Activated T-cell treated with anti-CD3 and anti-CD28 coated beads, Interleukin-2, amount 50 U/mL, for 1 hour (primary cell): ENCODE results near the gene RASSF5.

Experiments
- DNase-seq: peaks from one replicate; pipeline ENCODE4 v3.0.0-alpha.2; 2020

The RASSF5 gene

DNA sequence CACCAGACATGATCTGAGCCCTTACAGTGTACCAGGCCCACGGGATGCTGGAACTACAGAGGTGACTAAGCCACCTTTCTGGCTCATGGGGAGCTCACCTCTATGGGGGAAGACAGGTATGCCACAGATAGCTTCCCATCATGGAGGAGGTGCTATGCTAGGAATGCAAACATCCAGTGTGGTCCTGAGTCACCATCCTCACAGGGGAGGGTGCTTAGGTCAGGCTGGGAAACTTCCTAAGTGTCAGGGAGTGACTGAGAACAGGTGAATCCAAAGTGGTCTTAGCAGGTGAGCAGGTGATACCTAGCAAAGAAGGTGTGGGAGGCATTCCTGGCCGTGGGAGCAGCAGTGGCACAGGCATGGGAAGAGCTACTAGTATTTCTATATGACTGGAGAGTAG, 8.6 kb upstream of the RASSF5 start:
- no peak for DNase-seq

DNA sequence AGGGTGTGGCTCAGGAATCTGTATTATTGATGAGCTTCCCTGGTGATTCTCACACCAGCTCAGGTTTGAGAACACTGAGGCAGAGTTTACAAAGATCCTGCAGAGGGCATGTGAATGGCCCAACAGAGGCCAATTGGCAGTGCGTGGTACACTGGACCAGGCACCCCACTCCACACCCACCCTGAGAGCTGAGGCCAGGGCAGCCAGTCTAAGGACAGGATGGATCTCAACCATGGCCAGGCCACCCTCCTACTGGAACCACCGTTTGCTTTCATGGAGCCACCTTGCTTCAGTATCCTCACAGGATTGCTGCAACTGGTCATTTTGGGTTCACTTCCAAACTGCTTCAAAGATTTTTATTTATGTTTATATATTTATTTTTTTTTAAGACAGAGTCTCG, 7.3 kb upstream of the RASSF5 start:
- DNase-seq: no peak

DNA sequence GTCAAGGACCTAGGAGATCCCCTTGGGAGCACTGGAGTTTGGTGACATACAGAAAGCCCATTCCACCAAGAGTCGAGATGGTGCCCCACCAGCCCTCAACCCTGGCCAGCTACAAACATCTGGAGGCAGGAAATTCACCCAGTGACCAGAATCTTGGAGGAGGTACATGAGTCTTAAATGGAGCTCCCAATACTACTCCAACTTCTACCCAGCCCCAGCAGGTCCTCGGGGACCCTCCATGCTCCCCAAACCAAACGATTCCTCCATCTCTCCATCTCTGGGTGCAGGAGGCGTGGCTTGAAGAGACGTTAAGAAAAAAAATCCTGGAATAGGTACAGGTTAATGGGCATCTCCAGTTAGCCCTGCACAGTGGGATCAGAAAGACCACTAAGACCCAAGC, 5.5 kb upstream of the RASSF5 start:
- no peak for DNase-seq

DNA sequence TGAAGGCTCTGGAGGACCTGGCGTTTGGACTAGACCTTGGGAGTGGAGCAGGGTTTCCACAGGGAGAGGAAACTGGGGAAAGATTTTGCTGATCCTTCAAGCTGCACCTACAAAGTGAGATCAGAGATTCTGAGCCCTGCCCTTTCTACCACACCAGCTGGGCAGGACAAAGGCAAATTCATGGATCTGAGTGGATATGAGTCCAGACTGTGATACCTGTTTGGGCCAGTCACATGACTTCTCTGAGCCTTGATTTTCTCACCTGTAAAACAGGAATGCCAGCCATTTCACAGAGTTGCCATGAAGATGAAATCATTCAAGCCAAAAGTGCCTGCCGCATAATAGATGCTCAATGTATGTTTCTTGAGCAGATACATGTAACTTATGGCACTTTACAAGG, 4.9 kb upstream of the RASSF5 start:
- DNase-seq: no peak

DNA sequence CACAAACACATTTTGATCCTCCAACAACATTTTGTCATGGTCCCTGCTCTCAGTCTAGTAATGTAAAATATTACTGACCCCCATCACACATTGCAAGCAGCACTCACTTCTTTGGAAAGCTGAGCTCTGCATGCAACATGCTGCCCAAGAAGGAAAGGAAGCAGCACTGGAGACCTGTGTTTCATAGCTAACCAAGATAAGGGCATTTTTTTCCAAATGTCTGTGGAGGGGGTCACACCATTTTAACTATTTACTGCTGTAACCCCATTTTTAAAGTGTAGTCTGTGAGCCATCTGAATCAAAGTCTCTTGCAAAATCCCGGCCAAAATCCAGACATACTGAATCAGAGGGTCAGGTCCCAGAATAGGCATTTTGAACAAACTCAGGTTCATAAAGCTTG, 4.5 kb upstream of the RASSF5 start:
- no peak for DNase-seq

DNA sequence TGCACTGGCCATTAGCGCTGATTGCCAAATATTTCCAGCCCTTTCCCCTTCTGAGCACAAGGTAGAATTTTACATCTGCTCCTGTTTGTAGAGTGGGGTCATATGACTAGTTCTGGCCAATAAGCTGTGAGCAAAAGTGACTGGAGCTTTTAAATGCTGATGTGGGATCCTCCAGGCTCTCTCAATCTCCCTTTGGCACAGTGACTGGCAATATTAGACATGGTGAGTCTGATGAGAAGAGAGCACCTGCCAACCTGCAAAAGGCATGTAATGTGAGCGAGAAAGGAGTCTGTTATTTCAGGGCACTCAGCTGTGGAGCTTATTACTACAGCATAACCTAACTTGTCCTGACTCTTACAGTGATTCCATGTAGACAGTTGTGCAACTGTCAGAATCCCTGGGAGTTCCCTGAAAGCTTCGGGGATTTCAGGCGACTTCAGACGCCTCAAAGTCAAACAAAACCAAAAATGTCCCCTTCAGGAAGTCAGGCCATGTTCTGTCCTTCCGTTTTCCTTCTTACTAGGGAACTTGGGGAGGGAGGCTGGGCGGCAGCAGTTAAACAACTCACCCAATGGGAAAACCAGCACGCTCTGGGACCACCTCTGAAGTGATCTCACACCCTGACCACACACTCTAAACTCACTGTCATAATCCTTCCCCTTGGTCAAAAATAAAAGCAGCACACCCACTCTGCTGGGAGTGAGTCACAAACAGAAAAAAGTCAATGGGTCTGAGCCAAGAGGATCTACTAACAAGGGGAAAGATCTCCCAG, 3.6 kb upstream of the RASSF5 start:
- DNase-seq: no peak

DNA sequence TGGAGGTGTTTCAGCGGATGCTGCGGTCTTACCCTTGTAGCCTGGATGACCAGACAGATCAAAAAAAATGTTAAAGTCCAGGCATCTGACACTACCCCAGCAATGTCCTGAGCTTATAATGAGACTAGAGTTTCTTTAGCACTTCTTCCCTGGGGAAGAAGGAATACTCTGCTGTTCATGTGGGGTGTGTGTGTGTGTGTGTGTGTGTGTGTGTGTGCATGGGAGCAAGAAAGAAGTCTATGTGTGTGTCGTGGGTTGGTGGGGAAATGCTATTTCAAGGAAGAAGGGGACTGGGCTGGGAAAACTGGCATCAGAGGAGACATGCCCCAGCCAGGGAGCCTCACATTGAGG, 3.0 kb upstream of the RASSF5 start:
- no peak for DNase-seq

DNA sequence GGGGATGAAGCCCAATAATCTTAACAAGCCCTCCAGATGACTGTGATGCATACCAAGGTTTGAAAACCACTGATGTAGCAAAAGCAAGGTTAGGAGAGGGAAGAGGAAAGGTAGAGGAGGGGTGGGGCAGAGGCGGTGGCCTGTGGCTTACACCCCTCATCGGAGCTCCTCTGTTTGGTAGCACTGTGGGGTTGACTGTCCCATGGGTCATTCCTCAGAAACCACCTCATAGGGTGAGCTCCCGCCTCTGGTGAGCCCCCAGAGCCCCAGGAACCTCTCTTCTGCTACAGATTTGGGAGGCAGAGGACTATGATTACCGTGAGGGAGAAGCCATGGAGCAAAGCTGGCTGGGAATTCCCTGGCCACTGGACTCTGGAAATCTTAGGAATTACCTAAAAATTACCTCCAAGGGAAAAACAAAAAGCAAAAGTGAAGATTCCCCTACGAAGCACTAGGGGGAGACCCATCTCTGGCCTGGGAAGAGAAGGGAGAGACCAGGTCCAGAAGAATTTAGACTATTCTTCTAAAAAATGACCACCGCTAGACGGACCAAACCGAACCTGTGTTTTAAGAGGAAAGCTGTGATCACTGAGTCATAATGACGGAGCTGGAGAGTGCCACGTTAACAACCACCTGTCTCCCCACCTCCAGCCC, 1.5 kb upstream of the RASSF5 start:
- DNase-seq: no peak

DNA sequence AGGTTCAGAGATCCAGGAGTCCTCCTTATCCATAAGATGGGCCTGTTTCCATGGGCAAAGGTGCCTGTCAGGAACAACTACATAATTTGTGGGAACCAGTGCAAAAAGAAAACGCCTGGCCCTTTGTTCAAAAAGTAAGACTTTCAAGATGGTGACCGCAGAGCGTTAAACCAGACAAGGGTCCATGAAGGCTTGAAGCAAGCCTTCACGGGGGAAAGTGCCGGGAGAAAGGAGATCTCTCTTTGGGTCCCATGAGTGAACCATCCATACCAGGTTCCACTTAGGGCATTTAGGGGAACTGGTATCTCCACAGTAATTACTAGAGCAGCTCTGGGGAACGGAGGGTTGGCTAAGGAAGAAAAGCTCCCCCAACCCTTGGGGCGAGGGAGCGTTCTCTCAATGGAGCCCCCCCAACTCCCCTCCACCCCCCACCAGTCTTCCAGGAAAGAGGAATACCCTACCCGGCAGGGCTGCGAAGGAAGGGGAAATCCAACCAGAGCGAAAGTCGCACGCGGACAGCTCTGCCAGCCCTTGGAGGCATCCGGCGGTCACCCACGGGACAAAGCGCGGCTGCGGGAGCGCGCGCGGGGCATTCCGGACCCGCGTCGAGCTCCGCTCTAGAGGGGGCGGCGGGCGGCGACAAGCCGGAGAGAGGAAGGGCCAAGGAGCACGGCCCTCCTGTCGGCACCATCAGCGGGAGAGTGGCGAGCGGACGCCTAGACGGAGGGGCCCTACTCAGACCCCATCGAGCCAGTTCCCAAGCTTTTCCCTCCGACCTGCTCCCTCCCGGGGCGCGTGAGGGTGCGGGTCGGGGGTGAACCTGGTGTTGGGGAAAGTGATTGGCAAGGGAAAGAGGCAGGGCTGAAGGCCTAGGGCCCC, 687 bp upstream of the RASSF5 start:
- DNase-seq: no peak

DNA sequence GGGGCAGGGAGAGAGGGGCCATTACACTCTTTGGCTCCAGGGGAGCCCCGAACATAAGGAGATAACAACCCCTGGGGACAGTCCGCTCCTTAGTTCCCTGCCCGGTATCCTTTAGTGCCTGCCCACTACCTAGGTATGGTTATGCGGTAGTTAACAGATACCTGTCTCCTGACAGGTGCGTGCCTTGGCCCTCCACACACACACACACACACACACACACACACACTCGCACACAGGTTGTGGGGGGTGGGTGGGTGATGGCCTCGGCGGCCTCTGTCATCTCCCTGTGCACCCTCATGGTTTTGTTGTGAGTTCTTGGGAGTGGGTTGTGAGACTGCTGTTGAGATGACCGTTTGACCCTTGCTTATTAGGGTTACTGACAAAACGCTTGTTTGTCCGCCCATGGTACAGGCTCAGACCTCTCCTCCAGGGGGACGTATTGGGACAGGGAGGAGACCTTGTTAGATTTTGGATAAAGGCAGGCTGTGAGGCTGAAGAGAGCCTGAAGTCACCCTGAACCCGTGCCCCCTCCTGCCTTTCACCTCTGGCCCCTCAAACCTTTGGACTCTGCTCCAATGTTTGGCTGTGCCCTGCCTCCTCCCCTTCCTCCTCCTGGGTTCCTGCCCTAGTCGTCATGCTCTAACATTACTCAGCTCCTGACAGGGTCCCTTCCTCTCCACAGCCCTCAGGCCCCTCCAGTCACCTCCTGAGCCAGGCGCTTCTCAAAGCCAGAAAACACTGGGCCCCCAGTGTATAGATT, 979 bp downstream of the RASSF5 start:
- DNase-seq: no peak

DNA sequence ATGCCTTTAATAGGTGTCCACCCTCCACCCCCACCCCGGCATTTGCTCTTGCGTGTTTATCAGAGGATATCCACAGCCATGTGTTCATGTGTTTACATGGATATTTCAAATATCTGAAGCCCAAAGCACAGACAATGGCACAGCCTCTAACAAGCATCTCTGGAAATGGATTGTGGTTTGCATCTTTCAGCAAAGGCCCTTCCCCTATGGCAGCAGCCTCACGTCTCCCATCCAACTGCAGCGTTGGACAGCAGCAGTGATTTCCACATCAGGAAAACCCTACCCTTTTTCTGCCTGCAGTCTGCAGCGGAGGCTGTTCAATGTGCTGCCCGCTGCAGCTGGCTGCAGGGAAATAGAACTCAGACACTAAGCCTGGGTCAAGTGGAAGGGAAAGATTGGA, 1.6 kb downstream of the RASSF5 start:
- no peak for DNase-seq

DNA sequence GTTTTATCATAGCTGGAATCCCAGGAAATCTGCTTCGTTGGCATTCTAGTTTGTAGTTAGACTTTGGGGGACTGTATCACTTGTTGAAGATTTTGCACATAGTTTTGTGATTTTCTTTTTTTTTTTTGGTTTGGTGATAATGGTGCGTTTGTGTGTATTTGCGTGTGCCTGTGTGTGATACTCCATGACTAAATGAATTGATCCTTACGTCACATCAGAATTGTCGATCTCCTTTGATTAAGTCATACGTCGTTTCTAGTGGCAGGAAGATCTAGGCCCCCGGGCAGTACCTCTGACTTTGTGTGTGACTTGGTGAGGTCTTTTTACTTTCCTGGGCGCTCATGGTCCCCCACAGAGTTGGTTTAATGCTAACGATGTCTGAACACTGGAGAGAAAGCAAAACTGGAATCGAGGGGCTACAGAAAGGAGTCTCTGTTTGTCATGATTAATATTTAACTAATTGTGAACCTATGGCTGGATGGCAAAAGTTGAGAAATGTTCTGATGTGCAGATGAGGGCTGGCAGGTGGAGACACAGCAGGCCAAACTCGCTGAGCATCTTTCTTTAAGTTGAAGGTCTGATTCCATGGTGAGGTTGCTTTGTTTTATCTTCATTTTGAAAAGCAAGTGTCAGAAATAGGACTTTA, 2.4 kb downstream of the RASSF5 start:
- no peak for DNase-seq

DNA sequence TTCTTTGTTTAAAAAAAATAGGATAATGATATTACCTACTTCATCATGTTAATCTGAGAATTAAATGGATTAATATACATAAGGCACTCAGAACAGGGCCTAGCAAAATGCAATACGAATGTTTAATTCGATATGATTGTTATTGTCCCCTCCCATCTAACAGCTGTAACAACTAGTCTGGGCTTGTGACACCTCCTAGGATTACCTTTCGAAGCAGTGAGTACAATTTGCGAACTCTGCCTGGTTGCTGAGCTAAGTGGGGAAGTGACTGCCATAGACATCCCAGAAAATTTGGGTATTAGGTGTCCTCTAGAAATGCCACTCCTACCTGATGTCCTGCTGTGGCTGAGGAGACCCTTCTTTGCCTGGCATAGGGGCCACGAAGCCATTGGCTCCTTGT, 3.0 kb downstream of the RASSF5 start:
- no peak for DNase-seq

DNA sequence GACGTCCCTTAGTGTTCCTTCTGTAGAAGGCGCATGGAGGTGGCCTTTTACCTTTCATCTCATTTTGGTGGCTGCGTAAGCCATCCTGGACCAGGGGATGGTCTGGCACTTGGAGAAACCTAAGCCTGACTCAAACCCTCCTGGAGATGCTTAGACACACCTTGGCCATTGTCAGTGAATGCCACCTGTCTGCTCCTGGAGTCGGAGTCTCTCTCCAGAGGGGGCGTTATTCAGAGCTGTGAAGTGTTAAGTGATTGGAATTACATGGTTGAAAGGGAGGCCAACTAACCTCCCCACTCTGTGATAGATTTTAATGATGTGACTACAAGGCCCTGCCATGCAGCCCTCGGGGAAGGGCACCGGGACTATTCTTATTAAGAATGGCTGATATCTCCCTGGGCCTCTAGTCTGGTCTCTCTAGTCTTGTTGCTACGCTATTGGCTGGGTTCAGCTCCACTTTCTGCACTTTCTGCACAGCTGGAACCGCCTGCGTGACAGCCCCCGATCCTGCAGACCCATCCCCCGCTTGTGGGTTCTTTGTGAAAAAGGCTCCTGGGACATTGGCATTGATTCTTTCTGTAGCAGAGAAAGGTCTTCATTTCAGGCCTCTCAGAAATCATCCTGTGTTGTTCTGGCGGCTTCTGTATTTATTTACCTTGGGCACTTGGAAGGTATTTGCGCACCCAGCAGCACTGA, 4.2 kb downstream of the RASSF5 start:
- DNase-seq: no peak

DNA sequence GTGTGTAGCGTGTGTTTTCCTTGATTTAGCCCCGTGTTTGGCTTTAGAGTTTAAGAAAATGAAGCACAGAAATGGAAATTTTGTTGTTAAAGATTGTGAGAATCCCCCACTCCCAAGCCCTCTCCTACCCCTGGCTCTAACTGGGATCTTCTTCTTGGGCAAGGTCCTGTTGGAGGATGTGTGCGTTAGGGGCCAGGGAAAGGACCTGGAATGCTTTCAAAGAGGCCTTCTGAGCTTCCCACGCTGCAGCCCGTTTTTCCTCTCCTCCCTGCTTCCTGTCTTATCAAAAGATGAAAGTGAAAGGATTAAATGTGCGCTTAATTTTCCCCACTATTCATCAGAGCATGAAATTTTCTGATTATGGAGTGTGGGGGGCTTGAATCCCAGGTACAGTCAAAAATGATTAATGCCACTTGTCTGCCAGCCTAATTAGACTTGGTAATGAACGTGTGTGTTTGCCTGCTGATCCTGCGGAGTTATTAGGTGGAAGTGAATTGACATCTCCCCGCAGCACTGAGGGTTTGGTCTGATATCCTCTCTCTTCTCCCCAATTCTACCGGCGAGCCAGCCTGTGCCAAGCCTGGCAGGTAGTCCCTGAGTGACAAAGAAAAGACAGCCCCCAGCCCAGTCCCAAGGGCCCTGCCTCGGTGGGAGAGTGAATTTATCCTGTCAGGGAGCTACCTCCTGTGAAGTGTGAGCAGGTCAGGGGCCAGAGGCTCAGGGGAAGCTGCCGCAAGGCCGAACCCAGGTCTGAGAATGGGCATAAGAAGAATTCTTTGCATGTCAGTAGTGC, 4.9 kb downstream of the RASSF5 start:
- DNase-seq: no peak

DNA sequence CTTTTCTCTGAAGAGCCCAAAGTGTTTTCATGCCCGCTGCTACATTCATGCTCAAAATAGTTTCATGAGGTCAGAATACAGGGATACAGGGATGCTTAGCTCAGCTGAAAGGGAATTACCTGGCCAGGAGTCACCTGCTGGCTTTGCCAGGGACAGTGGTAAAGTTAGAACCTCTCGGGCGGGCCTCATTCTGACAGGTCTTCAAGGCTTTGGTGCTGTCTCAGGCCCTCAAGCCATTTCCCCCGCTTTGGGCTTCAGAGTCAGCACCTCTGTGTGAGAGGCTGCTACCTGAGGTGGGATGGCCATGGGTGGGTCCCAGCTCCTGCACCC, 5.5 kb downstream of the RASSF5 start:
- no peak for DNase-seq

DNA sequence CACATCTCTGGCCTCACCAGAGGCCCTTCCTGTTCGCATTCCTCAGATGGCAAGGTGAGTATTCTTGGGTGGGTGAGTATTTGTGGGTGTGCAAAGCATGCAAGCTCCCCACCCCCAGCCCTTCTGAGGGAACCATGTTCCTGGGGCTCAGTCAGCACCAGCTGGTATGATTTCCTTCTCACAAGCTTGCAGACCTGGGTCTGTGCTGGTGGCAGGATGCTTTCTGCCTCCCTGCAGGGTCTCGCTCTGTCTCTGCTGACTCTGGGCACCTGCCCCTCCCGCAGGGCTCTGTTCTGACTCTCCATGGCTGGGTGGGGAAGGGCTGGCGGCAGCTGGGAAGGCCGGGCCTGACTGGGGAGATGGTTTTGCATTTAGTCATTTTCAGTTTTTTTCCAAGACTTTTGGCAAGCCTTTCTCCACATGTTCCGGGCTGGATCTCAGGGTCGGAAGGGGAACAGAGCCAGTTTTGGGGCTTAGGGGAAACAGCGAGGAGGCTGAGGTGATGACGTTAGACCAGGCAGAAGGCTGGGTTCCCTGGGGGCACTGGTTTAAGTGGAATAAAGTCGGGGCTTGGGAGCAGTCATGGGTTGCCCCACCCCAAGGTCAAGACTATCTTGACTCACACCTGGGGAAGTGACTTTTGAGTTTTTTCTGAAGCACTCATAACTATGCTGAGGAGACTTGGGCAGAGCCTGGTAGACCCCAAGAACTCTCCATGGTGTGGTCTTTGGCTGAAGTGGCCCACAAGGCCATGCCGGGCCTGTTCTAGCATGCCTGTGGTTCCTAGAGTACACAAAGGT, 6.2 kb downstream of the RASSF5 start:
- DNase-seq: no peak

DNA sequence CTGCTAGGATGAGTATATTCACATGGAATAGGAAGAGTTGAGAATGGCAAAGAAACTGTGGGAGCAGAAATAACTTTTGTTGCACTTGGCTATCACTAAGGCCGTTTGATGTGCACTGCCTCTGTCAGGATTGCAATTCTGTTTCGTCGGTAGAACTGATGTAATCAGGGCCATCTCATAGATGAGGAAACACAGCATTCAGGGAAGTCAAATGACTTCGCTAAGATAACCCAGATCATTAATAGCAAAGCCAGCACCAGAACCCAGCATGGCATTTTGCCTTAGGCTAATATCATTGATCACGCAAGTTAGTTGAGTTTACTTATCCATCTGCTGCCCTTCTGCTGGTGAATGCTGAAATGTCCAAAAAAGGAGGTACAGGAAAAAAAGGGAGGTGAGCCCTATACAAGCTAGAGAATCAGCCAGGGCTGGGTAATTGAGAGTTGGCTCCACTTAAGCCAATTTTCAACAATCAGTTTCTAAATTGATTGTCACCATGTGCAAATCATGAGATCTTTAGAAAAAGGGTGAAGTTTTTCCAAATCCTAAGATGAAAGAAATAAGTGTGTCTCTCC, 7.6 kb downstream of the RASSF5 start:
- DNase-seq: no peak

DNA sequence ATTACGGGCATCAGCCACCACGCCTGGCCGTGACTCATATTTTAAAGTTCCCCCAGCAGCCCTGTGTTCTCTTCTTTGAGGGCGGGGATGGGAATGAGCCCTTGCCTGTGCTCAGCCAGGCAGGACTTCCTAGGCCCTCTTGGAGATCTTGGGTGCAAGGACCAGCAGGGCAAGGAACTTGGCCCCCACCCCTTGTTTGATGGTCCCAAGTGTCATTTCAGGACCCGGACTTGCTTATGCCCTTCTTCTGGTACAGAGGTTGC, 9.3 kb downstream of the RASSF5 start:
- no peak for DNase-seq

DNA sequence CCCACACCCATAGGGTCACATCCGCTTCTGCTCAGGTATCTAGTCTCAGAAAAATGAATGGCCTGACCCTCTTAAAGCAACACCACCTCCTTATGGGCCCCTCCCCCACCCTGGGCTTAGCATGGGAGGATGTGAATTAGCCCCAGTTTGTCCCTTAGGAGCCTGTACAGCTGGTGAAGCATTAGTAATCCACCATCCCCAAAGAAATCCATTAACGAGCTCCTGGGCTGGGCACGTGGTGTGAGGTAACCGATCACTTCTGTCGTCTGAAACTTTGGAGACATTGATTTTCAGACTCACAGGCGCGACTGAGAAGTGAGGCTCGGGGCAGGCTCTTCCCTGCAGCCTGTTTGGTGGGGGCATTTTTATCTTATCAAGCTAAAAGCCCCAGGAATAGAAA, 10.5 kb downstream of the RASSF5 start:
- DNase-seq: no peak
